HG02852 (cell line): ENCODE results near the gene PNRC1.
"Not testable (repeated sequence)": the region's sequence is repeated elsewhere in the genome, so short reads cannot be mapped to it uniquely, and the experiment has no call there.

Experiments
- ATAC-seq: cut with Tn5 transposase; IDR thresholded peaks from one replicate; pipeline ENCODE4 v1.9.1; 2021; ENCODE audit warnings: mild to moderate bottlenecking, moderate library complexity; ENCODE audit not compliant: unreplicated experiment

The PNRC1 gene

GRCh38 chr6:89098461-89098860 is 17.9 kb downstream of the PNRC1 start:
- ATAC-seq, result peak; percentile 61

GRCh38 chr6:89100114-89100513 is 19.6 kb downstream of the PNRC1 start:
- ATAC-seq, result no peak

GRCh38 chr6:89110284-89110683 is 29.7 kb downstream of the PNRC1 start:
- ATAC-seq, result no peak

- ATAC-seq, result no peak
These were observed 31.4 kb downstream of the PNRC1 start for GRCh38 chr6:89111933-89112332.

GRCh38 chr6:89116702-89117101 is 36.2 kb downstream of the PNRC1 start:
- ATAC-seq, result no peak

GRCh38 chr6:89117211-89118108 is 36.9 kb downstream of the PNRC1 start, which contains the start of gene SRSF12:
TSS of gene SRSF12 (minus strand) at chr6:89118071. CDS start at chr6:89117887, 184 bp downstream.
- ATAC-seq, result peak; percentile 81

- ATAC-seq, result no peak
These were observed 38.4 kb downstream of the PNRC1 start for GRCh38 chr6:89118931-89119330.

- no peak for ATAC-seq
These were observed 39.8 kb downstream of the PNRC1 start for GRCh38 chr6:89120371-89120770.

- ATAC-seq, result no peak
These were observed 41.4 kb downstream of the PNRC1 start for GRCh38 chr6:89121934-89122333.

- ATAC-seq, result no peak
These were observed 42.1 kb downstream of the PNRC1 start for GRCh38 chr6:89122625-89123024.

GRCh38 chr6:89128256-89128671 is 47.7 kb downstream of the PNRC1 start:
- ATAC-seq, result not testable (repeated sequence)

- no peak for ATAC-seq
These were observed 51.0 kb downstream of the PNRC1 start for GRCh38 chr6:89131599-89131998.

GRCh38 chr6:89132057-89132456 is 51.5 kb downstream of the PNRC1 start:
- ATAC-seq, result no peak

- no peak for ATAC-seq
These were observed 53.4 kb downstream of the PNRC1 start for GRCh38 chr6:89133981-89134380.

GRCh38 chr6:89134723-89135122 is 54.2 kb downstream of the PNRC1 start:
- no peak for ATAC-seq
